Endometrium (tissue), 2 donors: ENCODE data around the gene GALNT2.

Source experiments
- FAIRE-seq: peaks from 2 replicates; lab custom pipeline; 2012; peaks lifted over from hg19 to GRCh38; lab: Jason Lieb, UNC
- donor health status: control.
- donor health status: control.

Gene GALNT2

GRCh38 chr1:230211436-230212145 lies 144.6 kb downstream of the GALNT2 start:
- FAIRE-seq, result no peak

DNA sequence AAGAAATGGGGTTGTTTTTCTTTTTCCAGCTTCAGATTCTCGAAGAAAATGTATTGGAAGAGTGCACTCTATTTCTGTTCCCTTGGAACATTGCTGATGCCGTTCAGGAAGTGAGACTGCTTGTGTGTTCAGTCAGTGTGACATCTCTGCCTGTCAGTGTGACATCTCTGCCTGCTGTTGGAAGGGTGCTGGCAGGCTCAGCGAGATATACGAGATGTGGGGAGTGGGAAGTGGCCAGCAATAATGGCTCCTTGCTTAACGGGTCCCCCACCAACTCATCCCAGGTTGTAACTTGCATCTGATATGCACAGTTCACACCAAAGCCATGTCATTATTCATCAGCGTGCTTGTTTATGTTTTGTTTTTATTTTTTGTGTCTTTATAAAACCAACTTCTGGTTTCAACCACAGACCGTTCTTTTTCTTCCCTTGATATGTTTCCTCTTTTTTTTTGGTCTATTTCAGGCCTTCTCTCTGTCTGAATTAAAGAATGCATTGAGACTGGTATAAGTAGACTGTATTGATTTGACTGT lies 145.4 kb downstream of the GALNT2 start:
- no peak for FAIRE-seq

DNA sequence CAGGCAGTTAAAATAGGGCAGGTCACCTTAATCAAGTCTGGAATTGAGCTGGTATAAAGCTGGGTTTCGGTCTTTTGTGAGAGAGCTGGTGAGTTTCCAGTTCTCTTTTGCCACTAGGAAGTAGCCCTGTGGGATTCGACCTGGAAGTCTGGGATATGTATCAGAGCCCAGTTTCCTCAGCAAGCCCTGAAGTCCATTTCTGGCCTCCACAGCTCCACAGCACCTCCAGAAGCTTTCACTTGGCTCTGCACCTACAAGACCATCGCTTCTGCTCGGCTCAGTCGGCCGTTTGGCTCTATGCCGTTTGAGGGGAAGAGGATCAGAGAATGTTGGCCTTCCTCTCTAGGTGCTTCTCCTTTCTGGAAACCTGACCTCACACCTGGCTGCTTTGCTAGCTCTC lies 148.0 kb downstream of the GALNT2 start:
- no peak for FAIRE-seq

- FAIRE-seq, result no peak
These were observed 148.5 kb downstream of the GALNT2 start for GRCh38 chr1:230215529-230215928.

DNA sequence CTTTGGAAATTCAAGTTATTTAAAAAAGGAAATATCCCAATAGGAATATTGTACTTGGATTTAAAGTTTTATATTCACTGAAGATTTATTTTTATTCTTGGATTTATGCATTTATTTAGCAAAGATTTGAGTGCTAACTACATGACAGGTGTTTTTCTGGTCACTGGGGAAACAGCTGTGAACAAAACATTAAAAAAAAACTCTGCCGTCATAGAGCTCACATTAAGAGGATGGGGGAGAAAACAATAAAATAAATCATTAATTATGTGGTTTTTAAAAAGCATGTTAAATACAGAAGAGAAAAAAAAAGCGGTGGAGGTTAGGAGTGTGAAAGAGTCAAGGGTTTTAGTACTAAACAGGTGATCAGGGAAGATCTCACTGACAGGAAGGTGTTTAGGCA lies 149.9 kb downstream of the GALNT2 start:
- FAIRE-seq, result no peak

DNA sequence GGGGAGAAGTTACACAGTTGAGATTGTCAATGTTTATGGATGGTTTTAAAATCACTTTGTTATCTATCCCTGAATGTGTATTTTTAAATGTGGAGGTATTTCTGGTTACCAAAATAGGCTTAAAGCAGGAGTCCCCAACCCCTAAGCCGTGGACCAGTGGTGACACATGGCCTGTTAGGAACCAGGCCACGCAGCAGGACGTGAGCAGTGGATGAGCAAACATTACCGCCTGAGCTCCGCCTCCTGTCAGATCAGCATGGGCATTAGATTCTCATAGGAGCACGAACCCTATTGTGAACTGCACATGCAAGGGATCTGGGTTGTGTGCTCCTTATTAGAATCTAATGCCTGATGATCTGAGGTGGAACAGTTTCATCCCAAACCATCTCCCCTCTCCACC lies 151.6 kb downstream of the GALNT2 start:
- no peak for FAIRE-seq

GRCh38 chr1:230219174-230220067 lies 152.4 kb downstream of the GALNT2 start:
- FAIRE-seq, result no peak

GRCh38 chr1:230220478-230220877 lies 153.4 kb downstream of the GALNT2 start:
- FAIRE-seq, result no peak

- no peak for FAIRE-seq
These were observed 153.9 kb downstream of the GALNT2 start for GRCh38 chr1:230220907-230221306.

- no peak for FAIRE-seq
These were observed 155.6 kb downstream of the GALNT2 start for GRCh38 chr1:230222678-230223077.

DNA sequence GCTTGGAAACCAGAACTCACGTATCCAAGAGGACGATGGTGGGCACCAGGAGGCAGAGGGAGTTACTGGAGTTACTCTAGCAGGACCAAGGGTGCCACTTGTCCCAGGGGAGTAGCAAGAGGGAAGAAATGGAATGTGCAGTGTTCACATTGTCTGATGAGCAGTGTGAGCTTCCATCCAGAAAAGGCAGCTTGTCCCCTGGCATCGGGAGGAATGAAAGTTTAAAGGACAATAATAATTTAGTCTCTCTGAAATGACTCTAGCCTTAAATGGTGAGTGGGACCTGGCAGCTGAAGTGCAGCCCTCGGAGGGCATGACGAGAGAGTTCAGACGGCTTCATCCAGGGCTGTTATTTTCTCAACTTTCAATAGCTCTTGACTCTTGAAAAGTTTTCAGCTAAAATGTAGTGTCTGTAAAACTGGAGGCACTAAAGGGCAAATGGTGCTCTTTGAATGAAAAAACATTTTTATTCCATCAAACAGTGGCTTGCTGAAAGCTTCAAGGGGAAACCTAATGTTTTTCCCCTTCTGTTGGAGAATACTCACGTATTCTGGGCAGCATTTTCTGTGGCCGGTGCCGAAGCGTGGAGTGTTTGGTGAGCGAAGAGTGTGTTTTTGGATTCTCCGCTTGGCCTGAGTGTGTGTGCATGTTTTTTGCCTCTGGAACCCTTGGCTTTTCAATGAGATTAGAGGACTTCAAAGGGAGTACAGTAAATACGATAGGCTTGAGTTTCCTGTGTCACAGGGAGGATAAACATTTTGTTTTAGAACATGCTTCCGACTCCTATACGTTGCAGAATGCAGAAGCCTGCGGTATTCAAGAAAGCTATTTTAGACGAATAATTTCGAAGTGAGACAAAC lies 157.3 kb downstream of the GALNT2 start:
- no peak for FAIRE-seq

DNA sequence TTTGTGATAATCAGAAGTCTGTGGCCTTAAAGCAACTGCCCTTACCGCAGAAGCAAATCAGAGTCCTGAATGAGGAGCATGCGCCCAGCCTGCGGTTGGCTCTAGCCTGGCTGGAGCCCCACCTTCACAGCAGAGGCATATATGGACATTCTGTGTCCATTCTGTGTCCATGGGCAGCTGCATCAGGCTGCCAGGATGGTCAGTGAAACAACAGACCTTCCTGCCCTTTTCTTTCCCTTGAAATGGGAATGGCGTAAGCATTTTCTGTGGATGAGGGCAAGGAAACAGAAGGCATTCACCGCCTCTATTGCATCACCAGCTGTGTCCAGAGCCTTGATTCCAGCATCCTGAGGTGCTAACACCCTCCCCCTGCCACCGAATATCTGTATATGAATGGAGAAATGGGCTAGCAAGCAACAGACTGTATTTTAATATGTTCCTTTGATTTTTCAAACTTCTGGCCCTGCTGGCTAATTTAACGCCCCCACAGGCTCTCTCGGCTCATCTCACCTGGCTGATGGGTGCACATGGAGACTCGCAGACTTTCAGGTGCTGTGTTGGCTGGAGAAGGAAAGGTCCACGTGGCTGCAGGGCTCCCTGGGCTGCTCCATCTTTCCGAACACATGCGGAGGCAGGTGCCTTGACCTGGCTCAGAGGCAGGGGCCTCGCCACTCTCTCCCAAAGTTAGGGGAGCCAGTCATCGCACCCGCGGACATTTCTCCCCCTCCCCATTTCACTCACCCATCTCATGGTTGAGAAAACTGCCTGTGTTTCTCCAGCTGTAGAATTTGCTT lies 159.2 kb downstream of the GALNT2 start:
- FAIRE-seq, result no peak

GRCh38 chr1:230226814-230227213 lies 159.8 kb downstream of the GALNT2 start:
- FAIRE-seq, result no peak

DNA sequence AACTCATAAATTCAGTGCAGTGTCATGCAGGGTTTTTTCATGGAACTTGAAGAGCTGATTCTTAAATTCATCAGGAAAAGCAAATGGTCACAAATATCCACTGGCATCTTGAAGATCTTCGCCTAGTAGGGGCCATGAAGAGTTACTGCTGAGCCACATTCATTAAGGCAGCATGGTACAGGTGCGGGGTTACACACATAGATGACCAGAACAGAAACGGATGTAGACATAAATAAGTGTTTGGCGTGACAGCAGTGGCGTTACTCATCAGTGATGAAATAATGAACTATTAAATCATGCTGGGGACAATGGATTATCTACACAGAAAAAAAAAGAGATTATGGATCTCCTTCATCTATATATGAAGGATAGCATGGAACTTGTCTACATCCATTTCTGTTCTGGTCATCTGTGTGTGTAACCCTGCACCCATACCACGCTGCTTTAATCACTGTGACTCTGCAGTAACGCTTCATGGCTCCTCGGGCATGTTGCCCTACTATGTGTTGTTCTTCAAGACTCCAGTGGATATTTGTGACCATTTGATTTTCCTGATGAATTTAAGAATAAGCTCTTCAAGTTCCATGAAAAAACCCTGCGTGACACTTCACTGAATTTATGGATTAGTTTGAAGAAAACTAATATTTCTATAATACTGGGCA lies 161.3 kb downstream of the GALNT2 start:
- FAIRE-seq, result no peak

DNA sequence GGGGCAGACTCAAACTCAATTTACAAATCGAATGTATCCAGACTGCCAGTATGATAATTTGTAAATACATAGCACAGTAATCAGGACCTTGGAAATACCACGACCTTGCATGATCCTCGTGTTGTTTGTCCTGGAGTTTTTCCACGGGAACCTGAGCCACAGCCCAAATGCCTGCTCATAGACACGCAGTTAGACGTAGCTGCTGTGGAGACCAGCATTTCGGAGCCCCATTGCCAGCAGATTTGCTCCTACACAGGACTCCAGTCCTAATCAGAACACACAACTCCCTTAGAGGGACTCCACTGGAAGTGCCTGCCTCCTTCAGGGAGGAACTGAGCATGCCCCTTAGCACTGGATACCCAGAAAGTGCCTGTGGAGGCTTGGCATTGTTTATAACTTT lies 163.2 kb downstream of the GALNT2 start:
- FAIRE-seq, result no peak

DNA sequence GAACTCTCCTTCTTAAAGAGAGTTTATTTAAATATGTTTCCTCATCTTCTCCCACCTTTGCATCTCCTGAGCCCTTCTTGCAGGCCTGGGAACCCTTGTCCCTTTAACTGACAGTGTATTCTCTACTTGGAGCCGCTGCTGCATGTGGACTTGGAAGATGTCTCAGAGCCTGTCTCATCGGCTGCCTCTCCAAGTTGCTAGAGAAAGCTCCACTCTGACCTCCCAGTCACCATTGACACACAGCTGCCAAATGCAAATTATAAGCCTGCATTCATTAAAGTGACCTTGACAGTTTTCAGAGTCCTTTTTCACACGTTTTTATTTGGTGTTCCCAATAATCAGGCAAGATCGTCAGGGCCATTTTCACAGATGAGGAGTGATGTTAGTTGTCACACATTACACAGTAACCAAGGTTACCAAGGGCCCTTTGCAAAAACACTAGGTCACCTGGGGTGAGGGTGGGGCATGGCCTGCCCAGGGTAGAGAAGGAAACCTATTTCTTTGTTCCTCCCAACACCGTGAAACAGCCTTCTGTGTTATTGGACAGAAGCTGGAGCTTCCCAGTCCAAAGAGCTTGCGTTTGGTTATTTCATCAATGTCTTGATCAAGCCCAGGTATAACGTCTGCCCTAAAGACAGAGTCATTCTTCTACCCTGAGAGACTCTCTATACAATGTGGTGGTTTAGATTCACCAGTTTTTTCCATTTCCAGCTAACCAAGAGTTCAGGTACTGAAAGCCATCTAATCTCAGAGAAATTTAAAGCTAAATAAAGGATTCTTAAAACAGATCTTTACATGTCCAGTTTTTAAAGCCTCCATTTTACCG lies 164.1 kb downstream of the GALNT2 start:
- FAIRE-seq, result no peak

- FAIRE-seq, result no peak
These were observed 164.7 kb downstream of the GALNT2 start for GRCh38 chr1:230231774-230232145.

- no peak for FAIRE-seq
These were observed 165.3 kb downstream of the GALNT2 start for GRCh38 chr1:230232371-230232771.

GRCh38 chr1:230233786-230234185 lies 166.7 kb downstream of the GALNT2 start:
- no peak for FAIRE-seq

DNA sequence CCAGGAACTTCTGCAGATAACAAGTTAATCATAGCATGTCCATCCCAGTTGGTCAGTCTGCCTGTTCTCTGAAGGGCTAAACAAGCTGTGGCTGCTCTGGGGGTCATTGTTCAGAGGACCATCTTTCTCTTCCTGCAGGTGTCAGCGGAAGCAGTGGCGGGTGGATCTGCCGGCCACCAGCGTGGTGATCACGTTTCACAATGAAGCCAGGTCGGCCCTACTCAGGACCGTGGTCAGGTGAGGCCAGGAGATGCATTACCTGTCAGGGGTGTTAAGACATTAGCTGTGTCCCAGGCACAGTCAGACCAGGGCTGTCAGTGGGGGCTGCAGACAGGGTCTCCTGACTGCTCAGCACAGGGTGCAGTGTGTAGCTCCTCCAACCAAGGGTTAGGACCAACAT lies 168.8 kb downstream of the GALNT2 start:
- no peak for FAIRE-seq
